GM21786 (cell line): Measurements from ENCODE around the gene LHX3.

ENCODE experiments used
- ATAC-seq: cut with Tn5 transposase; IDR thresholded peaks from one replicate; pipeline ENCODE4 v1.9.1; 2021; ENCODE audit not compliant: unreplicated experiment

Gene LHX3

GRCh38 chr9:136209232-136209631, 4.3 kb upstream of the LHX3 start:
- ATAC-seq: no peak

- no peak for ATAC-seq
These were observed 3.7 kb upstream of the LHX3 start for GRCh38 chr9:136208675-136209074.

GRCh38 chr9:136207616-136208015, 2.7 kb upstream of the LHX3 start:
- no peak for ATAC-seq

DNA sequence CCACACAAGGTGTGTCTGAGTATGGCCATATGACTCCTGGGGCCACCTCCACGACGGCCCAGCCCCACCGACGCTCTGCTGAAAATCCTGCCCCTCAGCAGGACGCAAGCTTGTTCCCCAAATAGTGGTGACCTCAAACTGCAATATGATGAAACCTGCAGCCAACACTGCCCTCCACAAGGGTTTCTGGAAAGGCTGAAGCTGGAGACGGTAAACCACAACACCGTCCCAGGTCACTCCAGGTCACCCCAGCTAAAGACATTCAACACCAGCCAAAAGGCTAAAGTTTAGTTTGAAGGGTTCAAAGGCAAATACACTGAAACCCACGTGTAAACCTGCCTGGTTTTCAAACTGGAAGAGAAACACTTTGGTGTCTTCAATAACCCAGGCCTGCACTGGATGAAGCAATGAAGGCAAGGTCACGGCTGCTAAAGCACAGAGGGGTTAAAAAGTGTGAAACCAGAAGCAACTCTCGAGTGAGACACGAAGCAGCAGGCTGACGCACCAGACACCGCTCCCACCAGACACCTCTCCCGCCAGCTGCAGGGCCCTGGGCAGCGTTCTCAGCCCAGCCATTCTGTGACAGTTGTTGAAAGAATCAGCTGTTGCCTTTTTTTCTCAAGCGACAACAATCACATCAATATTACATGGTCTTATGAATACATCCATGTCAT, 1.8 kb upstream of the LHX3 start:
- no peak for ATAC-seq

GRCh38 chr9:136205707-136205992, 722 bp upstream of the LHX3 start:
- ATAC-seq: no peak

DNA sequence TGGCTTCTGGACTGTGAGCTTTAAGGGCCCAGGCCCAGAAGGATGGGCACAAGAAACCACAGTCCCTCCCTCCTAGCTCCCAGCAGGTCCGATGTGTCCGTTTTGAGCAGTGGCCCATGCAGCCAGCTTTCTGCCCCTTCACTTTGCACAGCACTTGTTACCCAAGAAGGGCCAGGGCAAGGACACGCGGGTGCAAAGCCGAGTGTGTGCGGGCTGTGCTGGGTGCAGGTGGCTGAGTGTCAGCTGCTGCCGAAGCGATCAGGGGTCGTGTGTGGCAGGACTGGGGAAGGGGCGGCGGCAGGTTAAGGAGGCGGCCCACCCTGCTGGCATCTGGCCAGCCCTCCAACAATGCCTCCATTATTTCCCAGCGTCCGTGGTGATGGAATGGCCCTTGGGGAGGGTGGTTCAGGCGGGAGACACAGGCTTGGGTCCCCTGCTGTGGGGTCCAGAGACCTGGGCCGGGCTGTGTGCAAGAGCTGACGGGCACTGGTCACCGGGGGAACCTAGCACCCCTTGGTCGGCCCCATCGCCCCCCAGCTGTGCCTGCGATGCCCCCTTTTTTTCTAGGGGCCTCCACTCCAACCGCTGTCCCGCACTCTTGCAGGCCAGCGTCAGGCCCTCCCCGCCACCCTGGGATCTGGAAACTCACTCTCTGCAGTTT, 653 bp downstream of the LHX3 start:
- no peak for ATAC-seq

DNA sequence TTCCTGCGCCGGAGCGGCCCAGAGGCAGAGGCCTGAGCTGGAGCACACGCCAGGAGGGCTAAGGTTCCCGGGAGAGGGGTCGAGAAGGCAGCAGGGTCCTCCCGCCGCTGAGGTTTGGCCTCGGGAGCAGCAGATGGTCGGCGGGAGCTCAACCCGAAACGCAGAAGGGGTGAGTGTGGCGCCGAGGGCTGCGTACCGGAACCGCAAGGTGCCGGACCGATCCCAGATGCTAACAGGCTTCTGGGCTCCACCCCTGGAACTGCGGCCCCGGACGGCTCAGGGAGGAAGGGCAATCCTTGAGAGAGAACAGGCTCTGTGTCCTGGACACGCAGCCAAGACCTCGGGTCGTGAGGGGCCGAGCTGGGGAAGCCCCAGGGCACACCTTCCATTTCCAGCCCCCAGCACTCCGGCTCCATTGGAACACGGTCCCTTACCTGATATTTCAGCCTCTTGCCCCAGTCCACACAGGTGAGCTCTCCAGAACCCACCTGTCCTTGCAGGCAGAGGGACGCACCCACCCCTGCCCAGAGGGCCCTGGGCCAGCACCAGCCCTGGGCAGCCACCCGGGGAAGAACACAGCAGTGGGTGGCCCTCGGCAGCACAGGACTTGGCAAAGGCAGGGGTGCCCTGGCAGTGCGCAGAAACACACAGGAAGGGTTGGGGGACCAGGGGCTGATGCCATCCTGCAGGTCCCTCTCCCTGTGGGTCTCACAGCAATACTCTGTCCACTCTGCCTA, 1.4 kb downstream of the LHX3 start:
- ATAC-seq: no peak

DNA sequence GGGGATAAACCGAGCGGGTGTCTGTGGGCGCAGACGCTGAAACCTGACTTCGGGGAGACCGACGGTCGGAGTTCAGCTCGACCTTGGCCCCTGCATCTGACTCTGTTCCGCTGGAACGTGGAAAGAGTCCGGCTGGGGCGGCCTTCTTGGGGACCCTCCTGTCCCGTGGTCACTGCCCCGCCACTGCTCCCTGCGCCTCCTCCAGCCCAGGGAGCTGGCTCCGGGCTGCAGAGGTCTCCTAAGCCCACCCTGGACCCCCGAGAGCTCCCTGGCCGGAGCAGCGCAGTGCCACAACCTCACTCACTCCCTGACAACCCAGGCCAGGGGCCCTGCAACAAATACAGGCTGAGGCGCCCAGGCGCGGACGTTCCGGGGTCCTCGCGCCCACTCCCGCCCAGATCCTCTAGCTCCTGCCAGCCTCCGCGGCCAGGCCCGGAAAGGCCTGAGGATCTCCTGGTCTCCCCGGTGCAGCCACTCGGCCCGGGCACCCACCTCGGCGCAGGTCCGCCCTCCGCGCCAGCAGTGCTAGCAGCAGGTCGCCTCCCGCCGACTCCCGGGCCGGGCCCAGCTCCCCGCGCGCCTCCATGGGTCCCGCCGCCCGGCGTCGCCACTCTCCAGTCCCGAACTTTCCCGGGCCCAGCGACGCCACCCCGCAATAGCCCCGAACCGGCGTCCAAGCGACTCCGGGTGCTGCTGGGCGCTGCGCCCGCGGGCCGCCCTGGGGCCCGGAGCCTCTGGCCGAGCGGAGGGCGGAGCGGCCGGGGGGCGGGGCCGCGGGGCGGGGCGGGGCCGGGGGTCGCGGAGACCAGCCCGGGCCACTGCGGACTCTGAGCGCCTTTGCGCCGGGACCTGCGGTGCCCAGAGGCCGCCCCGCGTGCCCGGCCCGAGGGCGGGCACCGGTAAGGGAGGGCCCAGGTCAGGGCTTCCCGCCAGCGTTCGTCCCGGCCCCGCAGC, 2.2 kb downstream of the LHX3 start:
- no peak for ATAC-seq

- ATAC-seq: no peak
These were observed 3.1 kb downstream of the LHX3 start for GRCh38 chr9:136201609-136202453.

- no peak for ATAC-seq
These were observed 3.8 kb downstream of the LHX3 start for GRCh38 chr9:136201174-136201573.

DNA sequence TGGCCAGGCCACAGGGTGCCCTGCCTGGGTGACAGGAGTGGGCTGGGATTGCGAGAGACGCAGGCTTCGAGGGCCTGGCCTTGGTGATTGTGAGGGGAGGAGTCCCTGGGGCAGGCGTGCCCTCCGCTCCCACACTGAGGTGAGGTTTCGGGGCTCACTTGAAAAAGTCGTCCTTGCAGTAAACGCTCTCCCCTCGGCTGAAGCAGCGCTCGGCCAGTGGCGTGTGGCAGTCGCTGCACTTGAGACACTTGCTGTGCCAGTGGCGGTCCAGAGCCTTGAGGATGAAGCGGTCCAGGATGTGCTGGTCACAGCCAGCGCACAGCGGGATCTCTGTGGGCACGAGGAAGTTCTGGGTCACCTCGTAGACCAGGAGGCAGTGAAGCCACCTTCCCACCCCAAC, 4.5 kb downstream of the LHX3 start:
- ATAC-seq: no peak

DNA sequence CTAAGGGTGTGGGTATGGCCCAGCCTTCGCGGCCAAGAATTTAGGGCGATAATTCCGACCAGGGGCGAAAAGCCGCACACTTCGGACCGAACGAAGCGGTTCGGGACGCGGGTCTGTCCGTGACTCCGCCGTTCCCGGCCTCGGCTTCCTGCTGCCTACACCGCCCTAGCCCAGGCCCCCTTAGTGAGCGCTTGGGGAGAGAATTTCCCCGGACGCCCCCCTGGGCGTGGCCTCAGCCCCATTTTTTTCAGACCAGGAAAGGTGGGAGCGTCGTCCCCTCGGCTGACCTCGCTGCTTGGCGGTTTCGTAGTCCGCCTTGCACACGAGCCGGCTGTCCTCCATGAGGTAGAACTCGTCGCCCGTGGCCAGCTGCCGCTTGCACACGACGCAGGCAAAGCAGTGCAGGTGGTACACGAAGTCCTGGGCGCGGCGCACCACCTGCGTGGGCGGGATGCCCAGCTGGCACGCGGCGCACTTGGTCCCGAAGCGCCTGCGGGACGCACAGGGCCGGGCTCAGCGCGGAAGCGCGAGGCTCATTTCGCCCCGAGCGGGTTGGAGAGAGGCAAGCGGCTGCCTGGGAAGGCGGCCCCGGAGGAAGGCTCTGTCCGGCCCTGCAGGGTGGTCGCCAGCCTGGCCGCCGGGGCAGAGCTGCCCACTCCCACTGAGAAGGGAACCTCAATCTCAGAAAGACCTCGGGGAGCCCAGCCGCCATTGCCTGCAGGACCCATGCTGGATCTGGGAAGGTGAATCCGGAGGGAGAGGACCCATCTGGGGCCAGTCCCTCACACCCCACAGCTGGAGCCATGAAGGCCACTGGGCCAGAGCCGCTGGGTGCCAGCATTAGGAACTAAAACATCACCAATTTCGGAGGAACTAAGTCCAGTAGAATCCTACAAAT, 5.3 kb downstream of the LHX3 start:
- ATAC-seq: no peak

DNA sequence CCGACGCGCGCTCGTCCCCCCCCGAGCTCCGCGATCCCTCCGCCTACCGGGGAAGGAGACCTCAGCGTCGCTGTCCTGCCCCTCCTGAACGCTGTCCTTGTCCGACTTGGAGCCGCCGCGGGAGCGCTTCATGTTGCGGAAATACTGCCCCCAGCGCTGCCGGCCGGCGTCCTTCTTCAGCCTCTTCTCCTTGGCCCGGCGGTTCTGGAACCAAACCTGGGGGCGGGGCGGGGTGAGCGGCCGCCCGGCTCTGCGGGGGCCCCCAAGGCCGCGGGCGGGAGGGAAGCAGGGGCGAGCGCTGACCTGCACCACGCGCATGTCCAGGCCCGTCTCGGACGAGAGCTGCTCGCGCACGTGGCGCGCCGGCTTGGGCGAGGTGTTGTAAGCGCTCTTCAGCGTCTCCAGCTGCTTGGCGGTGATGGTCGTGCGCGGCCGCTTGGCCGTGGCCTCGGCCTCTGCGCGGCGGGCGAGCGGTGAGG, 6.3 kb downstream of the LHX3 start:
- ATAC-seq: no peak

DNA sequence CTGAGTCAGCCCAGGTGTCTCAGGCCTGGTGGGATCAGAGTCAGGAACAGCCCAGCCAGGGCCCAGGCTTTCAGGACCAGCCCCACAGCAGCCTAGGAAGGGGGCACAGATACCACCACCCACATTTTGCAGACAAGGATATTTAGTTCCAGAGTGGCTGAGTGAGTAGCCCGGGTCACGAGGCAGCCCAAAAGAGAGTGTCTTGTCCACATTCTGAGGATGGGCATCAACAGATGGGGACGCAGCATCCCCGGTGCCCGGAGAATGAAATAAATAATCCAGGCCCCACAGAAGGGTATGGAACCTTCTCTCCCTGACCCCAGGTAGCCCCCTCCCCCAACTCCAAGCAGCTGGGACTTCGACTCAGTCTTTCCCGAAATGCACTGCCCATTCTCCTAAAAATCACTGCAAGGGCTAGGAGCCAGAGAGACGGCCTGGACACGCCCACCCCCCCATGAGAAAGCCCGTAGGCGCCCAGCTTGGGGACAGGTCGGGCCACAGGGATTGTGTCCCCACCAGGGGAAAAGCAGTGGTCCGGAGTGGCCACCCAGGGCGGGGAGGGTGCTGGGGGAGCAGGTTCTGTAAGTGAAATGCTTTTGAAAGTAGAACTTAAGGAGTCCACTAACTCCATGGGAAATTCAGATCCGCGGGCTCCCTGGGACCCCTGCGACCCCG, 6.9 kb downstream of the LHX3 start:
- no peak for ATAC-seq

DNA sequence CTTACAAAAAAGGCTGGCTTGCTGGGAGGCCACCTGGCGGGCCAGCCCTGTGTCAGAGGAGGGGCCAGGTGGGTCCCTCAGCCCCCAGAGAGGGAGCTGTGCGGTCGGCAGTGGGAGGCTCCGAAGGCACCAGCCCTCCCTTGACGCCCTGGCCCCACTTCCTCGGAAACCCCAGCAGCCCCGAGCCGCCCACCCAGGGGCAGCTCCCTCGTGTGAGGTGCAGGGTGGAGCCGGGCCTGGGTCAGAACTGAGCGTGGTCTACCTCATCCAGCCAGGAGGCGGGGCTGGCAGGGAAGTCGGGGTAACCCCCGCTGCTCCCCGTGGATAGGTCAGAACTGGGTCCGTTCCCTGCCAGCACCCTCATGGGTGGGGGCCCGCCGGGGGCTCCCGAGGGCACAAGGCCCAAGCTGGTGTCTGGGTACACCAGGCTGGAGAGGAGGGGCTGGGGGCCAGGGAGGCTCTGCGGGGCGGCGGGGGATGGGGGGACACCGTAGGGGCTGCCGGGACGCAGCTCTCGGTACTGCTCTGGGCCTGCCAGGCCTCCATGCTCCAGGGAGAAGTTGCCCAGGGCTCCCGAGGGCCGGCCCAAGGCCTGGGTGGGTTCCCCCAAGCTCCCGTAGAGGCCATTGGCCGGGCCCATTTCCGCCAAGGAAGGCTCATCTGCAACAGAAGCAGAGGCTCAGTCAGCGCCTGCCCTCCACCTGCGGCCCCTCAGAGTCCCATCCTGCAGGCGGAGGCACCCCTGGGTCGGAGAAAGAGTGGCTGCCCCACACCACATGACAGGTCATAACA, 7.6 kb downstream of the LHX3 start:
- ATAC-seq: no peak

GRCh38 chr9:136196404-136197083, 8.4 kb downstream of the LHX3 start:
- no peak for ATAC-seq

- ATAC-seq: no peak
These were observed 10.4 kb downstream of the LHX3 start for GRCh38 chr9:136194540-136194939.
